ENCODE data around the gene UBE2Z.
"Not testable (repeated sequence)": the region's sequence is repeated elsewhere in the genome, so short reads cannot be mapped to it uniquely, and the experiment has no call there.

The UBE2Z gene

DNA sequence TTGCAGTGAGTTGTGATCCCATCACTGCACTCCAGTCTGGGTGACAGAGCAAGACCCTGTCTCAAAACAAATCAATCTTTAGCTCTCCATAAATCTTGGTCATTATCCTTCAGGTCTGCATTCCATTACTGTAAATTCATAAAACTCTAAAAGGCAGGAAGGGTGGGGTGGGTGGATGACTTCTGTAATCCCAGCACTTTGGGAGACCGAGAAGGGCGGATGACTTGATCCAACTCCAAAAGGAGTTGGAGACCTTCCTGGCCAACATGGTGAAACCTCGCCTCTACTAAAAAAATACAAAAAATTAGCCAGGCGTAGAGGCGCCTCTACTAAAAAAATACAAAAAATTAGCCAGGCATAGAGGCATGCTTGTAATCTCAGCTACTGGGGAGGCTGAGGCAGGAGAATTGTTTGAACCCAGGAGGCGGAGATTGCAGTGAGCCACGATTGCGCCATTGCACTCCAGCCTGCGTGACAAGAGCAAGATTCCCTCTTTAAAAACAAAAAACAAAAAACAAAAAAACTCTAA, 2.2 kb upstream of the UBE2Z start:
- DNase-seq: no peak

- peak; percentile 75 for DNase-seq
These were observed 527 bp upstream of the UBE2Z start for GRCh38 chr17:48907713-48908046.

DNA sequence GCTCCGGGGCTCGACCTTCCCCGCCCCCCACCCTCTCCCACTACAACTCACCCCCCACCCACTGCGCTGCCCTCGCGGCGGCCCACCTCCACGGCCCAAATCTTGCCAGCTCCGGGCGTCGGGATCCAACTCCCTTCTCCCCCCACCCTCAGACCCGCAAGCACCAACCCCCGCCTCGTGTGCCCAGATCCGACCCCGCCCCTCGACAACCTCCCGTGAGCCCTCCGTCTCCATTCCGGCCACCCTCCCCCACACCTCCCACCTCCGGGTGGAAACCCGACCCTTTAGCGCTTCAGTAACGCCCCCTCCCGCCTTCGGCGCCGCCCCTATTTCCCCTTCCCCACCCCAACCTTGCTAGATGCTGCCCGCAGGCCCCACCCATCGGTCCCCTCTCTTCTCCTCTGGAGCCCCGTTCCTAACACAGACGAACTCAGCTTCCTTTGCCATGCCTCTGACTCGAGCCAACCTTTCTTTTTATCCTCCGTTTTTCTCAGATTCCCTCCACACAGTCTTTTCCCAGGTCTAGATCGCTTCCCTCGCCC, 717 bp downstream of the UBE2Z start:
- peak; percentile 97 for DNase-seq

- DNase-seq: no peak
These were observed 1.6 kb downstream of the UBE2Z start for GRCh38 chr17:48909783-48910182.

DNA sequence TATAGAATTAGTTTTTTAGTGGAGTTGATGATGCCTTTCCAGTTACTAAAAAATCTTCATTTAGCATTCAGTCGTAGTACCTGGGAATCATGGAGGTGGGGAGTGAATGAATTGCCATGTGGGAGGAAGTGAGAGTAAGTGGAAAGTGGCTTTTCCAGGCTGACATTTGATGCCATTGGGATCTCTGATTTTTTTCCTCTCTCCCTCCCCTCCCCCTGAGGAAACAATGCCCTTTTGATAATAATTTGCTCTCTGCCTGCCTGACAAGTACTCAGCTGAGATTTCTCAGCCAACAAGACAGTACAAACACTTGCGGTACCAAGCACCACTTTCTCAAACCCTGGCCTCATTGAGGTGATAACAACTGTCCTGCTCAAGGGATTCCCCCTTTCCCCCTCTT, 2.2 kb downstream of the UBE2Z start:
- no peak for DNase-seq

DNA sequence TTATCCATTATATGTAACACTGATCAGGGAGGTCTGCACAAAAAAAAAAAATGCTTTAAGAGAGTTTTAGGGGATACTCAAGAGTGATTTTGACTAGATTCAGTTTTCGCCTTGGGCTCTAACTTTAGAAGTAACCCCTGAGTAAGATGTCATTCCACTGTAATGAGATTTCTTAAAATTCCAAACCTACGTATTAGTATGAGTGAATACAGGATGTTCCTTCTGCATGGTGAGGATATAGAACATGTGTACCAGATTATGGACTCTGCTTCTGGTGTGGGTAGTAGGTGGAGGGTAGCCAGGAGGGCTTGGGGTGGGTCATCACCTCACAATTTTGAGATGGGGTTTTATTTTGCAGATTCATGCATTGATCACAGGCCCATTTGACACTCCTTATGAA, 4.3 kb downstream of the UBE2Z start:
- no peak for DNase-seq

DNA sequence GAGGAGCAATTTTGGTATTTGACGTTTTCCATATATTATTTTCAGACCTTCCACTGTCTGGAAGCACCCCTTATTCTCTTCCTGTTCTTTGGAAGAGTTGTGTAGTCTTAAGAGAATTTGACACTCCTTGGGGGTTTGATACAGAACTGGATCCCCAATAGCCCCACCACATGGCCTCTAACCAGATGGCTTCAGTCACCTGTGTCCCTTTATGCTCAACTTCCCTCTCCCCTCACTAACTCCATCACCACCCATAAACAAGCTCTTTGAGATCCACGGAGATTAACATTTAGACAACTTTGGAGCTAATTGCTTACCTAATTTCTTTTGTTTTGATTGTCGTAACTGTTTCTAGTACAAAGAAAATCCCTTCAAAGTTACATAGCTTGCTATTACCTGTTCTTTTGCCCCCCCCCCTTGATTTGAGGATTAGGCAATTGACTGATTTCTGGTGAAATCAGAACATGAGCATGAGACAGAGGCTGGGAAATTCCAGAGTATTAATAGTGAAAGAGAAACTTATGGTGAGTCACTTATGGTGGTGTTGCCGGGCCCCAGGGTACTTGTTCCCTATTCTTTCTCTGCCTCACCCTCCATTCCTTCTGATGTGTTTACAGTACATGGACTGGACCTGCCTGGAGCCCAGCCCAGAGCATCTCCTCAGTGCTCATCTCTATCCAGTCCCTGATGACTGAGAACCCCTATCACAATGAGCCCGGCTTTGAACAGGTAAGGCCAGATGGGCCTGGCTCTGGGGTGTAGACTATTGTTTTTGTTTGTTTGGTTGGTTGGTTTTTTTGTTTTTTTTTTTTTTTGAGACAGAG, 7.5 kb downstream of the UBE2Z start:
- no peak for DNase-seq

GRCh38 chr17:48925251-48925990, 17.2 kb downstream of the UBE2Z start:
- DNase-seq: no peak

GRCh38 chr17:48925991-48926342, 17.8 kb downstream of the UBE2Z start:
- no peak for DNase-seq

DNA sequence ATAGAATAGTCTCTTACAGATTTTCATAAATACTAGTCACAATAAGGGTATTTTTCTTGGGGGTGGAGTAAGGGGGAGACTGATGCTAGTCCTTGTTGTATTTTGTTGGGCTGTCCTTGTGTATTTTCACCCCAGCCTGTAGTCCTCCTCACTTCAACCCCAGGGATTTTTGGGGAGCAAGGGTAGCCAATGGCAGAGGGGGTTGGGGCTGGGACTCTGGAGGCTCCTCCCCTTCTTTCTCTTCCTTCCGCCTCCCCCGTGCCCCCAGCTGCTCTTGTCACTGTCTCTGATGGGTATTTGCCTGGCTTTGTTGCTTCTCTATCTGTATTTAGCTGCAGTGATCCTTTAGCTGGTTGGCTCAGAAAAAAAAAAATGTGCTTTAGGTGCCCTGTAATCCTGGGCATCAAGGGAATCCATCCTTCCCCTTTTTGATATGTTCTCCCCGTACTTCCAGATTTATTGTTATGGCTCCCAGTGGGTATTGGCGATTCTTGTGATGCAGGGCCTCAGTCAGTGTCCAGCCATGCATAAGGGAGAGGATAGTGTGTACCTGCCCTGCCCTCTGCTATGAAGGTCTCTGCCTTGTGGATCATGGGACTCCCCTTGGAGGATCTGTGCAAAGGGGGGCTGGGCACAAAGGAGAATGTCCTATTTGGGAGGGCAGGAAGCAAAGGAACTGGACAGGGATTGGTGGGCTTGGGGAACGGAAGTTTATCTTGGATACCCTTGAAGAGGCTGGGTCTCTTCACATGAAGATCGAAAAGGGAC, 20.0 kb downstream of the UBE2Z start:
- no peak for DNase-seq

- no peak for DNase-seq
These were observed 20.9 kb downstream of the UBE2Z start for GRCh38 chr17:48928876-48929811.

DNA sequence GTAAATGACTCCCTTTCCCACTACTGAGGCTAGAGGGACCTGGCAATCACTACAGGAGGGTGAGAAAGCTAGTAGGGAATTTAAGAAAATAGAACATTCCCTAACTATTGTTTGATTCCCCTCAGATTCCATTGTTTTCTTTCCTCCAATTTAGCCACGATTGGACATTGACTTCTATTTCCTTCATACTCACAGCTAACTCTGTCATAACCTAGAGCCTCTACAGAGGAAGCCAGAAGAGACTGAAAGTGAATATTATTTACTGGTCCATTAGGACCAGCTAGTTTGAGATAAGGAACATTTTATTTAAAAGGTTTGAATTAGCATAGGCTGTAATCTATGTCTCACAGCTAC, 21.6 kb downstream of the UBE2Z start:
- no peak for DNase-seq

DNA sequence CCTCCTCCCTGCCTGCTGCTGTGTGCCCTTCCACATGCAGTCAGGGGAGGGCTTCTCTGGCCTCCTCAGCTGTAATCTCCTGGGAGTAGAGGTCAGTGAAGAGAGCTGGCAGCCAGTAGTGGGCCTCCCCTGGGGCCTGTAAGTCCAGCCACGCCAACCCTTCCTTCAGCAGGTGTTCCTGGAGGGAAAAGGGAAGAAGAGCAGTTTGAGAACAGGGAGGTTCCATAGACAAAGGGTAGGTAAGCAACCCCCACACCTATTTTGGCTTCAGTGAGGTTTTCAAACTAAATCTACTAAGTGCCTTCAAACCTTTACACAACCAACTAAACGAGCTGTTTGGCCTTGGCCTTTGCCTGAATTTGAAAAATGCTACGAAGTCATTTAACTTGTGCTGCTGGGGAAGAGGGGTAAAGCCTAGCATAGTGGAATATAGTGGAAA, 22.2 kb downstream of the UBE2Z start:
- DNase-seq: no peak

GRCh38 chr17:48933035-48933434, 24.8 kb downstream of the UBE2Z start:
- no peak for DNase-seq

- peak; percentile 96 for DNase-seq
These were observed 36.5 kb downstream of the UBE2Z start, which contains the start of gene SNF8 for GRCh38 chr17:48944515-48945260. TSS of gene SNF8 (minus strand) at chr17:48944842. CDS start at chr17:48944734, 108 bp downstream.

DNA sequence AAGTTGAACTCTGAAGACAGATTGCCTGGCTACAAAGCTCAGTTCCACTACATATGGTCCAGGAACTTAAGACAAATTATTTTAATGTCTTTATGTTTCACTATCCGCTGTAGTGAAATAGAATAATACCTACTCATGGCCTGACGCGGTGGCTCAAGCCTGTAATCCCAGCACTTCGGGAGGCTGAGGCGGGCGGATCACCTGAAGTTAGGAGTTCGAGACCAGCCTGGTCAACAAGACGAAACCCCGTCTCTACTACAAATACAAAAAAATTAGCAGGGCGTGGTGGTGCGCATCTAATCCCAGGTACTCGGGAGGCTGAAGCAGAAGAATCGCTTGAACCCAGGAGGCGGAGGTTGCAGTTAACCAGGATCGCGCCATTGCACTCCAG, 37.0 kb downstream of the UBE2Z start:
- DNase-seq: not testable (repeated sequence)

DNA sequence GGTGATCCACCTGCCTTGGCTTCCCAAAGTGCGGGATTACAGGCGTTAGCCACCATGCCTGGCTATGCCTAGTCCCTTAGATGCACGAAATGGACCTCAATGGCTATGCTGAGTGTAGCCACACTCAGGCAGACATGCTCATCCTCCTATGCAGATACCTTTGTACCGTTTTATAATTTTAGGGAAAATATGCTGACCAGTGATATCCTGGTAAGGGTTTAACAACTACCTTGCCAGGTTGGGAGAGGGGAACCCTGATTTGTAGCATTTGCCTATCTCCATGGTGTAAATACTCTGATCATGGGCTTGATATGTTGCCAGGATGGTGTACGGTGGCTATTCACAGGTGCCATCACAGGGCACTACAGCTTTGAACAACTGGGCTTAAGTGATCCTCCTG, 43.4 kb downstream of the UBE2Z start:
- no peak for DNase-seq

GRCh38 chr17:48952904-48953303, 44.7 kb downstream of the UBE2Z start:
- DNase-seq: no peak

DNA sequence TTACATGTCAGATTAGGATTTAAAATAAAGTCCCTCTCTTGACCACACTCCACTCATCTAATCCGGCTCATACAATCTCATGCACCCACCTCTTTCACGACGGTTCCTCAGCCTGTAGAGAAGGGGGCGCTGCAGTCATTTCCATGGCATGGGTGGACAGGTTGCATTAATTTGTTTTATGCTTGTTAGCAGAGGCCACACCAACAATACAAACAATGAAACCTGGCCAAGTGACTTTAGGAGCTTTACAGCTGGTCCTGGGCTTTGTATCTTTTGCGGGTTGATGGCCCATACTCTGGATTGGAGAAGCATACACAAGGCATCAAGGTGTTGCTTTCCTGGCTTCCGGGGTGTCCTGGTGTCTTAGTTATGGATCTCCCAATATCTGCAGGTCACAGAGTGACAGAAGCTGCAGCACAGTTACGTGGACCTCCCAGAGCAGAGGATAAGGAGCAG, 46.1 kb downstream of the UBE2Z start:
- peak; percentile 39 for DNase-seq

DNA sequence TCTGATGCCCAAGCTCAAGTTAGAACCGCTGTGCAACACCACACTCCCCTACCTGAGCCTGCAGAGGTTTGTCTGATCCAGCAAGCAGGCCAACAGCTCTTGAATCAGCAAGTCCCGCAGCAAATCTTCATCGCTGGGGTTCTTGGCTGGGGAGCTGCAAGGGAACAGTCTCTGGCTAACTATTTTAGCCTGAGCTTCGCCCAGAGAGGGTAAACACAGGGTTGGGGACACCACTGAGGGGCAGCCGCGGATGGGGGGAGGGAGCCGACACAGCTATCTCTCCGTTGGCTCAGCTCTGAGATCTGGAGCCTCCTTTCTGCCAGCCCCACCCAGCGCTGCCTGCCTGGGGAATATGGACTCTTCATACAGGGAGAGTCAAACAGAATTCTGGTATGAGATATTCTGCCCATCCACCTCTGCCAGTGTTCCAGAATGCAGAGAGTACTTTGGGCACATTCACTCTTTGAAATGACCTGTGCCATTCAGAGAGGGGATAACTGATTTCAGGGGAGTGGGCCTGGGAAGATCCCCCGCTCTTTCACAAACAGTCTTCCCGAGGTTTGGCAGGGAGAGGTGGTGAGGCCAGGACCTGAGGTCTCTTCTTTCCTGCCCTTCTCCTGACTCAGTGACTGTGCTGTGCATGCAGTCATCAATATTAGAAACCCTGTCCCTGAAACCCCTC, 52.8 kb downstream of the UBE2Z start:
- no peak for DNase-seq

All from hematopoietic multipotent progenitor cell treated with erythropoietin and hydrocortisone succinate and interleukin-3 and kit ligand, for 4 days (in vitro differentiated cells).